Spleen (tissue), 11 donors: ENCODE data around the gene USP36. TPM values are rescaled to one million over a fixed set of nuclear protein-coding genes. Genes with fewer than 3 reads are reported as not detected.
A peak's percentile ranks its signal among the peaks of the same experiment; 100 is the strongest.

Experiments
- DNase-seq: peaks from one replicate; pipeline ENCODE4 v3.0.0-alpha.2; 2020
- H3K27ac ChIP-seq, 8 donors: fragments of 200-600 bp; sonication (generic) in 7 of 8; 1 replicate in 4 of 8; 2 replicates in 4 of 8; pipeline versions ENCODE4 v1.5.0 to v1.8.0; 2016 to 2021; ENCODE audit warnings: inconsistent platforms in 4 of 8, mild to moderate bottlenecking in 4 of 8, moderate library complexity in 1 of 8
- H3K27me3 ChIP-seq, 7 donors: fragments of 200-600 bp; sonication (generic) in 6 of 7; replicated peaks in 1 of 7; 1 replicate in 4 of 7; 2 replicates in 3 of 7; pipeline versions ENCODE4 v1.5.0 to v1.8.0; 2016 to 2021; ENCODE audit warnings: inconsistent platforms in 3 of 7, mild to moderate bottlenecking in 1 of 7
- H3K36me3 ChIP-seq, 6 donors: fragments of 200-600 bp; sonication (generic) in 5 of 6; 1 replicate in 4 of 6; 2 replicates in 2 of 6; pipeline versions ENCODE4 v1.5.0 to v1.8.0; 2016 to 2021; ENCODE audit warnings: inconsistent platforms in 2 of 6
- H3K4me1 ChIP-seq, 6 donors: fragments of 200-600 bp; sonication (generic) in 5 of 6; 1 replicate in 3 of 6; 2 replicates in 3 of 6; pipeline versions ENCODE4 v1.5.0 to v1.8.0; 2016 to 2021; ENCODE audit warnings: inconsistent platforms in 3 of 6
- H3K4me3 ChIP-seq, 8 donors: fragments of 200-600 bp; sonication (generic) in 7 of 8; 1 replicate in 4 of 8; 2 replicates in 4 of 8; pipeline versions ENCODE4 v1.5.0 to v1.8.0; 2016 to 2021; ENCODE audit warnings: inconsistent platforms in 4 of 8, mild to moderate bottlenecking in 4 of 8, moderate library complexity in 2 of 8
- H3K9me3 ChIP-seq, 8 donors: fragments of 200-600 bp; sonication (generic) in 7 of 8; 1 replicate in 4 of 8; 2 replicates in 4 of 8; pipeline versions ENCODE4 v1.5.0 to v1.8.0; 2016 to 2021; ENCODE audit warnings: inconsistent platforms in 4 of 8
- CTCF ChIP-seq, 11 experiments: fragments of 200-600 bp in 7 of 11; fragments of 450-650 bp in 4 of 11; sonication (generic) in 4 of 11; IDR thresholded peaks in 8 of 11; conservative IDR thresholded peaks in 3 of 11; 1 replicate in 7 of 11; 2 replicates in 4 of 11; pipeline versions ENCODE4 v1.4.0 to v1.8.0; 2016 to 2021; ENCODE audit warnings: antibody characterized with exemption in 11 of 11, inconsistent platforms in 4 of 11, mild to moderate bottlenecking in 1 of 11
- POLR2A ChIP-seq, 3 donors: fragments of 450-650 bp; IDR thresholded peaks; one replicate each; pipeline ENCODE4 v1.5.1; 2017; ENCODE audit warnings: antibody characterized with exemption in 3 of 3, mild to moderate bottlenecking in 1 of 3
- POLR2AphosphoS5 ChIP-seq, 3 donors: sonication (generic); formaldehyde crosslinking; IDR thresholded peaks; one replicate each; pipeline ENCODE4 v1.5.1; 2017; ENCODE audit warnings: antibody characterized with exemption in 3 of 3
- WGBS, 5 donors: extraction: QIAGEN DNeasy Blood & Tissue Kit in 3 of 5; methylation state at CpG; one replicate each; pipeline versions ENCODE4 v1.1.5 to v1.1.7; 2013 to 2018; 5-methylcytosine and 5-hydroxymethylcytosine counted together
- intact Hi-C: fragments of 100-400 bp; cut with DNase I; formaldehyde crosslinking; loops from one replicate; pipeline ENCODE4 v1.15.0; 2023; ENCODE audit warnings: low total_unique reads
- polyA plus RNA-seq, 3 donors: library from polyadenylated mRNA; stranded (reverse); fragments of 200-250 nt; gene quantifications; one replicate each; pipeline ENCODE4 v1.2.1, GENCODE V29; 2013
- total RNA-seq, 7 donors: library from RNA; depleted of rRNA in 3 of 7; stranded (reverse); fragments of >200 nt in 3 of 7; fragmentation: NEBNext Ultra II Directional in 4 of 7; extraction: Animal tissue kit (Norgen Biotek cat#: 25700) in 4 of 7; gene quantifications; one replicate each; pipeline versions ENCODE4 v1.1.0 to v1.2.1, GENCODE V29; 2016 to 2021
- donor health status: healthy with polysubstance abuse.
- donor health status: DM: no; HTN: no; CAD: no; lungs with moderate emphysema.
- donor health status: DM: no; HTN: no; CAD: no.
- donor health status: Bipolar disorder and iron deficiency.
- donor health status: healthy.
- donor health status: DM: no; HTN: no; CAD: no.
- donor health status: DM: yes; HTN: yes; CAD: no.

Gene USP36
- total and polyA plus RNA-seq, 10 donors = 13.4 to 95.0 (median 51.6) TPM

GRCh38 chr17:78844301-78845005 lies 3.8 kb upstream of the USP36 start:
- WGBS, 5 donors = 52 to 63% (median 60%) methylated on average over 9 of the region's 9 CpGs
- Histone ChIP-seq H3K9me3 (no peaks in the 10 kb centered on the region), H3K27ac (no peak overlapping the region), H3K27me3 (no peaks in the 10 kb centered on the region), H3K36me3 (no peaks in the 10 kb centered on the region), H3K4me3 (no peak overlapping the region), H3K4me1 (peaks cover 5 to 29% (median 13%) of the 10 kb centered on the region in 6 donors)
- intact Hi-C loops = no loop called here
- TF ChIP-seq POLR2A (IDR thresholded peaks at IDR 0.05) = no peak
- TF ChIP-seq POLR2AphosphoS5 (IDR thresholded peaks at IDR 0.05) = no peak
- no peak for TF ChIP-seq CTCF (IDR thresholded peaks at IDR 0.05 in 8 of 11, conservative IDR thresholded peaks at IDR 0.05 in 3 of 11)
- DNase-seq = no peak

- Histone ChIP-seq H3K4me1 (peaks cover 20 to 43% (median 27%) of the 10 kb centered on the region in 6 donors), H3K4me3 (no peak overlapping the region), H3K27ac (no peak overlapping the region), H3K9me3 (no peaks in the 10 kb centered on the region), H3K36me3 (peaks cover 0 to 7% (median 1%) of the 10 kb centered on the region in 6 donors), H3K27me3 (no peaks in the 10 kb centered on the region)
- TF ChIP-seq POLR2A (IDR thresholded peaks at IDR 0.05) = no peak
- TF ChIP-seq CTCF (IDR thresholded peaks at IDR 0.05 in 8 of 11, conservative IDR thresholded peaks at IDR 0.05 in 3 of 11) = peak; percentile 38 to 78 (median 61)
- TF ChIP-seq POLR2AphosphoS5 (IDR thresholded peaks at IDR 0.05) = peak in 1 of 3 donors; percentile 36
- peak; percentile 87 for DNase-seq
- intact Hi-C loops = no loop called here
- 65 to 70% (median 68%) methylated on average over 7 to 10 of the region's 10 CpGs for WGBS, 5 donors
These were observed 2.4 kb upstream of the USP36 start for GRCh38 chr17:78842881-78843565.

- TF ChIP-seq POLR2A (IDR thresholded peaks at IDR 0.05) (peak in 2 of 3 donors; percentile 37 to 40), POLR2AphosphoS5 (IDR thresholded peaks at IDR 0.05) (no peak)
- WGBS, 5 donors = 0 to 2% (median 0%) methylated on average over 14 to 35 of the region's 35 CpGs
These were observed 159 bp downstream of the USP36 start for GRCh38 chr17:78840530-78840779.

GRCh38 chr17:78839762-78840529 lies 668 bp downstream of the USP36 start:
- 0 to 1% (median 1%) methylated on average over 6 to 73 of the region's 73 CpGs for WGBS, 5 donors

More at GRCh38 chr17:78840530-78840779, 159 bp downstream of the USP36 start:
- Histone ChIP-seq H3K9me3 (no peaks in the 10 kb centered on the region), H3K36me3 (peaks cover 1 to 32% (median 23%) of the 10 kb centered on the region in 6 donors), H3K27me3 (no peaks in the 10 kb centered on the region), H3K4me3 (peak overlapping the region; percentile 68 to 98 (median 88)), H3K27ac (peak overlapping the region; percentile 93 to 100 (median 98)), H3K4me1 (peaks cover 20 to 54% (median 31%) of the 10 kb centered on the region in 6 donors)
- intact Hi-C loops = no loop called here
- DNase-seq = no peak

More at GRCh38 chr17:78839762-78840529, 668 bp downstream of the USP36 start:
- Histone ChIP-seq H3K36me3 (peaks cover 5 to 37% (median 28%) of the 10 kb centered on the region in 6 donors), H3K27me3 (no peaks in the 10 kb centered on the region), H3K9me3 (no peaks in the 10 kb centered on the region), H3K4me1 (peaks cover 20 to 54% (median 31%) of the 10 kb centered on the region in 6 donors), H3K27ac (peak overlapping the region; percentile 93 to 100 (median 98)), H3K4me3 (peak overlapping the region; percentile 68 to 98 (median 88))
- intact Hi-C loops = no loop called here
- DNase-seq = no peak
- TF ChIP-seq POLR2AphosphoS5 (IDR thresholded peaks at IDR 0.05) (peak in 1 of 3 donors; percentile 59), CTCF (IDR thresholded peaks at IDR 0.05 in 8 of 11, conservative IDR thresholded peaks at IDR 0.05 in 3 of 11) (no peak)
